Neural crest cell (in vitro differentiated cells): ENCODE results near the gene MAP1B. TPM values are rescaled to one million over a fixed set of nuclear protein-coding genes. Genes with fewer than 3 reads are reported as not detected.

Source experiments
- DNase-seq: peaks from one replicate; pipeline ENCODE4 v3.0.0; 2021; ENCODE audit warnings: low read depth, mixed read lengths, low spot score
- H3K27ac Mint-ChIP-seq: one replicate; pipeline ENCODE4 v1.8.0; 2021; ENCODE audit warnings: mild to moderate bottlenecking, mixed read lengths; ENCODE audit not compliant: unreplicated experiment
- H3K27me3 Mint-ChIP-seq: 2 replicates; pipeline ENCODE4 v1.8.0; 2021; ENCODE audit warnings: low read depth, mild to moderate bottlenecking, mixed read lengths
- H3K36me3 Mint-ChIP-seq: 2 replicates; pipeline ENCODE4 v1.8.0; 2021; ENCODE audit warnings: low read depth, mild to moderate bottlenecking, mixed read lengths
- H3K4me1 Mint-ChIP-seq: 2 replicates; pipeline ENCODE4 v1.8.0; 2021; ENCODE audit warnings: mixed read lengths
- H3K4me3 Mint-ChIP-seq: one replicate; pipeline ENCODE4 v1.8.0; 2021; ENCODE audit warnings: mild to moderate bottlenecking, mixed read lengths
- H3K9me3 Mint-ChIP-seq: 2 replicates; pipeline ENCODE4 v1.8.0; 2021; ENCODE audit warnings: mixed read lengths
- total RNA-seq: library from RNA; stranded (reverse); gene quantifications from 2 replicates; pipeline ENCODE4 v1.2.1, GENCODE V29; 2021
- TF ChIP-seq, protein P1 (sequence below): fragments of 200-600 bp; sonication (generic); conservative IDR thresholded peaks from 2 replicates; pipeline ENCODE4 v1.5.0; 2021; ENCODE audit warnings: antibody characterized with exemption, mild to moderate bottlenecking

MAP1B gene
- total RNA-seq, 1 donor from 2014 or later: 256 TPM

DNA sequence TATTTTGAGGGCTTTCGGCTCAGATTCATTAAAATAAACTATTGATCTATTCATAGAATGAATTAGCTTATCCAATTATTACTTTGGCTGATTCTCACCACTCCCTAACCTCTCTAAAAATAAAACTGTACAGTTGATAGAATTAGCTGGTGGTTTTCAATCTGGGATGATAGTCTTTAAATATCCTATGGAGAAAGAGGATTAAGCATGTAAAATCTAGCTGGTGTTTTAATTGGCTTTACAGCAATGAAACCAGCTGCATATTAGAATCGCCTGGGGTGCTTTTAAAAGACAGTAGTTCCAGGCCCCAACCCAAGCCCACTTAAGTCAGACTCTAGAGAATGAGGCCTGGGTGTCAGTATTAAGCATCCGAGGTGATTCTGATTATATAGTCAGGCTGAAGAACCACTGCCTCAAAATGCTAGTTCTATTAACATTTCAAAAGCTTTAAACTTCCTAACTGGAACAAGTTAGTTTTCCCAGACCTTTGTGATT lies 95.1 kb downstream of the MAP1B start:
- H3K4me3 Mint-ChIP-seq: no peak overlapping the region
- H3K27me3 Mint-ChIP-seq: no peaks in the 10 kb centered on the region
- H3K36me3 Mint-ChIP-seq: peaks cover 70% of the 10 kb centered on the region
- TF ChIP-seq, protein P1, sequence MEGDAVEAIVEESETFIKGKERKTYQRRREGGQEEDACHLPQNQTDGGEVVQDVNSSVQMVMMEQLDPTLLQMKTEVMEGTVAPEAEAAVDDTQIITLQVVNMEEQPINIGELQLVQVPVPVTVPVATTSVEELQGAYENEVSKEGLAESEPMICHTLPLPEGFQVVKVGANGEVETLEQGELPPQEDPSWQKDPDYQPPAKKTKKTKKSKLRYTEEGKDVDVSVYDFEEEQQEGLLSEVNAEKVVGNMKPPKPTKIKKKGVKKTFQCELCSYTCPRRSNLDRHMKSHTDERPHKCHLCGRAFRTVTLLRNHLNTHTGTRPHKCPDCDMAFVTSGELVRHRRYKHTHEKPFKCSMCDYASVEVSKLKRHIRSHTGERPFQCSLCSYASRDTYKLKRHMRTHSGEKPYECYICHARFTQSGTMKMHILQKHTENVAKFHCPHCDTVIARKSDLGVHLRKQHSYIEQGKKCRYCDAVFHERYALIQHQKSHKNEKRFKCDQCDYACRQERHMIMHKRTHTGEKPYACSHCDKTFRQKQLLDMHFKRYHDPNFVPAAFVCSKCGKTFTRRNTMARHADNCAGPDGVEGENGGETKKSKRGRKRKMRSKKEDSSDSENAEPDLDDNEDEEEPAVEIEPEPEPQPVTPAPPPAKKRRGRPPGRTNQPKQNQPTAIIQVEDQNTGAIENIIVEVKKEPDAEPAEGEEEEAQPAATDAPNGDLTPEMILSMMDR: no peak
- peaks cover 11% of the 10 kb centered on the region for H3K9me3 Mint-ChIP-seq
- H3K27ac Mint-ChIP-seq: no peak overlapping the region
- peaks cover 4% of the 10 kb centered on the region for H3K4me1 Mint-ChIP-seq
- no peak for DNase-seq

DNA sequence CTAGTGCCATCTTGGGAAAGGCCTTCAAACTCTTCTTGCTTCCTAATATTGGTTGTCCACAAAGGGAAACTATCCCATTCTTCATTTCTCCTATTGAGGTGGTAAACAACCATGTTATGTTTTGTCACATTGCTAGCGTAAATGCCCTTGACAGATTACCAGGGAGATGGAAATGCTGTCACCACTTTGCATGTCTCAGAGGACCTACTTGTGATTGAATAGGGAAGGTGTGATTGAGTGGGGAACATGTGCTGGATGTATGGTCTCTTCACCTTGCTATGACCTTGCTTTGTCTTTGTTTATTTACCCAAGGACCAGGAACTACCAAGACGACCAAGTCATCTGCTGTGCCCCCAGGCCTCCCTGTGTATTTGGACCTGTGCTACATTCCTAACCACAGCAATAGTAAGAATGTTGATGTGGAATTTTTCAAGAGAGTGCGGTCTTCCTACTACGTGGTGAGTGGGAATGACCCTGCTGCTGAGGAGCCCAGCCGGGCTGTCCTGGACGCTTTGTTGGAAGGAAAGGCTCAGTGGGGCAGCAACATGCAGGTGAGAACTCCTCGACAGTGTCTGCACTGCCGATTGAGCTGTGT lies 96.1 kb downstream of the MAP1B start:
- Mint-ChIP-seq H3K4me3 (no peak overlapping the region), H3K36me3 (peaks cover 65% of the 10 kb centered on the region), H3K27ac (no peak overlapping the region), H3K27me3 (no peaks in the 10 kb centered on the region), H3K9me3 (peaks cover 6% of the 10 kb centered on the region), H3K4me1 (peaks cover 10% of the 10 kb centered on the region)
- TF ChIP-seq, protein P1: no peak
- DNase-seq: no peak

GRCh38 chr5:72204946-72205345 lies 97.7 kb downstream of the MAP1B start:
- peaks cover 17% of the 10 kb centered on the region for H3K4me1 Mint-ChIP-seq
- H3K4me3 Mint-ChIP-seq: no peak overlapping the region
- no peaks in the 10 kb centered on the region for H3K27me3 Mint-ChIP-seq
- TF ChIP-seq, protein P1: no peak
- DNase-seq: no peak
- H3K27ac Mint-ChIP-seq: no peak overlapping the region
- H3K36me3 Mint-ChIP-seq: peaks cover 58% of the 10 kb centered on the region
- no peaks in the 10 kb centered on the region for H3K9me3 Mint-ChIP-seq

- Mint-ChIP-seq H3K27ac (no peak overlapping the region), H3K4me1 (peaks cover 17% of the 10 kb centered on the region), H3K4me3 (no peak overlapping the region), H3K27me3 (no peaks in the 10 kb centered on the region), H3K9me3 (no peaks in the 10 kb centered on the region), H3K36me3 (peaks cover 53% of the 10 kb centered on the region)
- TF ChIP-seq, protein P1: no peak
- no peak for DNase-seq
These were observed 98.2 kb downstream of the MAP1B start for GRCh38 chr5:72205431-72206009.

DNA sequence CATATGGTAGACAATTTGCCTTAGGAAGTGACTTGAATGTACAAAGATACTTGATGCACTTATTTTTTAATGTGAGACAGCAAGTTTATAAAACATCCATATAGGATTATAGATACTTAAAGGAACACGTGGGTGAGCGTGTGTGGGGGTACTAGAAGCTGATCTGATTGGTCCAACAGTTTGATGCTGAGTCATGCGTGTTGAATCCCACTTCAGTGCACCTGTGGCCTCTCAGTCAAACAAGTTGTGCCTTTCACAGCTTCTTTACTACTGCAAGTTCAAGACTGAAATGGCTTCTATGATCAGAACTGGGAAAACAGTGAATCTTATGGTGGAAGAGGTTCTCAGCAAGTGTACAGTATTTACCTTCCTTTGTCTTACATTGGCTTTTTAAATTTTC lies 98.9 kb downstream of the MAP1B start:
- Mint-ChIP-seq H3K36me3 (peaks cover 50% of the 10 kb centered on the region), H3K4me3 (no peak overlapping the region), H3K27me3 (no peaks in the 10 kb centered on the region), H3K4me1 (peaks cover 17% of the 10 kb centered on the region), H3K9me3 (no peaks in the 10 kb centered on the region), H3K27ac (no peak overlapping the region)
- TF ChIP-seq, protein P1: no peak
- no peak for DNase-seq
